Measurements from ENCODE around the gene ITFG2.
"Not testable (repeated sequence)": the region's sequence is repeated elsewhere in the genome, so short reads cannot be mapped to it uniquely, and the experiment has no call there.

ITFG2 gene

GRCh38 chr12:2812290-2813213, at the start of gene ITFG2:
Gene ITFG2 (plus strand): TSS chr12:2812668. CDS start chr12:2812761, 93 bp downstream.
- peak; percentile 92 to 97 for DNase-seq

GRCh38 chr12:2764398-2764797, 48.1 kb upstream of the ITFG2 start:
- no peak for DNase-seq

- no peak for DNase-seq
These were observed 47.4 kb upstream of the ITFG2 start for GRCh38 chr12:2765052-2765451.

GRCh38 chr12:2765608-2766007, 46.9 kb upstream of the ITFG2 start:
- no peak for DNase-seq

GRCh38 chr12:2768224-2768961, 44.1 kb upstream of the ITFG2 start:
- no peak for DNase-seq

- no peak for DNase-seq
These were observed 42.5 kb upstream of the ITFG2 start for GRCh38 chr12:2769866-2770533.

- not testable (repeated sequence) for DNase-seq
These were observed 41.9 kb upstream of the ITFG2 start for GRCh38 chr12:2770544-2770943.

GRCh38 chr12:2772370-2772769, 40.1 kb upstream of the ITFG2 start:
- DNase-seq: no peak

- no peak for DNase-seq
These were observed 39.1 kb upstream of the ITFG2 start for GRCh38 chr12:2773199-2773875.

- DNase-seq: no peak
These were observed 37.0 kb upstream of the ITFG2 start for GRCh38 chr12:2775431-2775830.

GRCh38 chr12:2776129-2776806, 36.2 kb upstream of the ITFG2 start:
- no peak for DNase-seq

GRCh38 chr12:2779281-2779680, 33.2 kb upstream of the ITFG2 start:
- DNase-seq: no peak

GRCh38 chr12:2783936-2784600, 28.4 kb upstream of the ITFG2 start:
- DNase-seq: peak in 1 of 2 experiments; percentile 41

GRCh38 chr12:2785017-2785416, 27.5 kb upstream of the ITFG2 start:
- DNase-seq: no peak

- no peak for DNase-seq
These were observed 21.4 kb upstream of the ITFG2 start for GRCh38 chr12:2791089-2791488.

- DNase-seq: no peak
These were observed 19.6 kb upstream of the ITFG2 start for GRCh38 chr12:2792671-2793500.

- DNase-seq: no peak
These were observed 18.9 kb upstream of the ITFG2 start for GRCh38 chr12:2793561-2793960.

GRCh38 chr12:2794191-2794735, 18.2 kb upstream of the ITFG2 start:
- peak in 1 of 2 experiments; percentile 32 for DNase-seq

GRCh38 chr12:2794736-2795289, 17.7 kb upstream of the ITFG2 start, which contains the start of gene FKBP4:
Gene FKBP4 (plus strand): TSS chr12:2794970. CDS start chr12:2795140, 170 bp downstream.
- DNase-seq: peak; percentile 92 to 93
